HG03135 (cell line): Measurements from ENCODE around the gene MAN1B1.

ENCODE experiments used
- ATAC-seq: cut with Tn5 transposase; IDR thresholded peaks from one replicate; pipeline ENCODE4 v1.9.1; 2021; ENCODE audit warnings: mild to moderate bottlenecking, moderate library complexity; ENCODE audit not compliant: unreplicated experiment

MAN1B1 gene

GRCh38 chr9:137141050-137141810, 54.4 kb downstream of the MAN1B1 start:
- no peak for ATAC-seq

- no peak for ATAC-seq
Observed at GRCh38 chr9:137141976-137142936, 55.5 kb downstream of the MAN1B1 start.

GRCh38 chr9:137143459-137143858, 56.7 kb downstream of the MAN1B1 start:
- no peak for ATAC-seq

GRCh38 chr9:137145731-137146526, 59.1 kb downstream of the MAN1B1 start:
- ATAC-seq = no peak

GRCh38 chr9:137146527-137146918, 59.7 kb downstream of the MAN1B1 start:
- no peak for ATAC-seq

GRCh38 chr9:137147091-137147792, 60.5 kb downstream of the MAN1B1 start:
- no peak for ATAC-seq

GRCh38 chr9:137147793-137148160, 61.0 kb downstream of the MAN1B1 start:
- ATAC-seq = no peak

GRCh38 chr9:137148242-137148641, 61.5 kb downstream of the MAN1B1 start:
- no peak for ATAC-seq

GRCh38 chr9:137148661-137149060, 61.9 kb downstream of the MAN1B1 start:
- ATAC-seq = no peak

GRCh38 chr9:137149363-137149762, 62.6 kb downstream of the MAN1B1 start:
- no peak for ATAC-seq

- peak; percentile 8 for ATAC-seq
Observed at GRCh38 chr9:137149942-137150616, 63.3 kb downstream of the MAN1B1 start.

GRCh38 chr9:137150617-137151457, 64.1 kb downstream of the MAN1B1 start:
- ATAC-seq = peak; percentile 46

- no peak for ATAC-seq
Observed at GRCh38 chr9:137152844-137153405, 66.1 kb downstream of the MAN1B1 start.

- no peak for ATAC-seq
Observed at GRCh38 chr9:137156567-137157375, 70.0 kb downstream of the MAN1B1 start.

GRCh38 chr9:137157618-137158415, 71.0 kb downstream of the MAN1B1 start:
- ATAC-seq = no peak

- ATAC-seq = no peak
Observed at GRCh38 chr9:137158625-137159024, 71.8 kb downstream of the MAN1B1 start.
